DOHH2 (cell line): Measurements from ENCODE around the gene DCLK2.

Experiments used
- H3F3A ChIP-seq: fragments of 200-600 bp; sonication (generic), shearing (Covaris generic); 2 replicates; pipeline ENCODE4 v1.6.0; 2016; ENCODE audit warnings: antibody characterized with exemption, mild to moderate bottlenecking; ENCODE audit not compliant: control insufficient read depth, insufficient read depth
- H3K27ac ChIP-seq: fragments of 200-600 bp; sonication (generic); 2 replicates; pipeline ENCODE4 v1.5.1; 2014; ENCODE audit warnings: low read depth, mild to moderate bottlenecking, low read length, moderate library complexity
- H3K27me3 ChIP-seq: fragments of 200-600 bp; sonication (generic); 2 replicates; pipeline ENCODE4 v1.6.1; 2014; ENCODE audit warnings: mild to moderate bottlenecking, low read length, mixed read lengths; ENCODE audit not compliant: control insufficient read depth
- H3K36me3 ChIP-seq: fragments of 200-600 bp; sonication (generic); 2 replicates; pipeline ENCODE4 v1.6.1; 2014; ENCODE audit warnings: mild to moderate bottlenecking, low read length, moderate library complexity, mixed read lengths; ENCODE audit not compliant: control insufficient read depth
- H3K4me1 ChIP-seq: fragments of 200-600 bp; sonication (generic); 2 replicates; pipeline ENCODE4 v1.6.1; 2014; ENCODE audit warnings: mild to moderate bottlenecking, low read length, mixed read lengths; ENCODE audit not compliant: control insufficient read depth
- H3K4me2 ChIP-seq: fragments of 200-600 bp; sonication (generic); 2 replicates; pipeline ENCODE4 v1.6.0; 2014; ENCODE audit warnings: mild to moderate bottlenecking, low read length, moderate library complexity
- H3K4me3 ChIP-seq: fragments of 200-600 bp; sonication (generic); 2 replicates; pipeline ENCODE4 v1.5.1; 2014; ENCODE audit warnings: mild to moderate bottlenecking, low read length, mixed read lengths
- H3K79me2 ChIP-seq: fragments of 200-600 bp; sonication (generic); 2 replicates; pipeline ENCODE4 v1.6.1; 2014; ENCODE audit warnings: mild to moderate bottlenecking, low read length, mixed read lengths; ENCODE audit not compliant: control insufficient read depth
- H3K9me2 ChIP-seq: fragments of 200-600 bp; sonication (generic); replicated peaks from 2 replicates; pipeline ENCODE4 v1.6.1; 2014; ENCODE audit warnings: mild to moderate bottlenecking, low read length, mixed read lengths; ENCODE audit not compliant: control insufficient read depth
- H3K9me3 ChIP-seq: fragments of 200-600 bp; sonication (generic); 2 replicates; pipeline ENCODE4 v1.6.1; 2014; ENCODE audit warnings: antibody characterized with exemption, low read length, mixed read lengths; ENCODE audit not compliant: control insufficient read depth, insufficient read depth
- H4K20me1 ChIP-seq: fragments of 200-600 bp; sonication (generic); 2 replicates; pipeline ENCODE4 v1.6.0; 2014; ENCODE audit warnings: low read depth, mild to moderate bottlenecking, antibody characterized with exemption, low read length, moderate library complexity; ENCODE audit not compliant: control insufficient read depth, insufficient read depth
- CTCF ChIP-seq: fragments of 200-600 bp; sonication (generic); IDR thresholded peaks from one replicate; pipeline ENCODE4 v1.5.1; 2014; ENCODE audit warnings: antibody characterized with exemption, mild to moderate bottlenecking, low read depth, low read length; ENCODE audit not compliant: poor library complexity, severe bottlenecking
- EZH2phosphoT487 ChIP-seq: fragments of 200-600 bp; sonication (generic); IDR thresholded peaks from 2 replicates; pipeline ENCODE4 v1.6.1; 2017; ENCODE audit warnings: borderline replicate concordance, mild to moderate bottlenecking, antibody characterized with exemption, low read length, moderate library complexity, mixed read lengths

Gene DCLK2

GRCh38 chr4:150078579-150079080 is 385 bp downstream of the DCLK2 start:
- H3K9me2 ChIP-seq, result no peaks in the 10 kb centered on the region
- H3K36me3 ChIP-seq, result no peaks in the 10 kb centered on the region
- 0 out of 2 replicates have a peak, but pooled peaks cover 5% of the 10 kb centered on the region for H3K9me3 ChIP-seq
- H4K20me1 ChIP-seq, result no peaks in the 10 kb centered on the region
- H3K4me3 ChIP-seq, result no peak overlapping the region
- H3K27ac ChIP-seq, result no peak overlapping the region
- no peaks in the 10 kb centered on the region for H3K27me3 ChIP-seq
- H3F3A ChIP-seq, result no peaks in the 10 kb centered on the region
- no peaks in the 10 kb centered on the region for H3K79me2 ChIP-seq
- H3K4me1 ChIP-seq, result no peaks in the 10 kb centered on the region
- H3K4me2 ChIP-seq, result no peak overlapping the region
- no peak for TF ChIP-seq EZH2phosphoT487
- TF ChIP-seq CTCF, result no peak

- H3K27me3 ChIP-seq, result no peaks in the 10 kb centered on the region
Observed at GRCh38 chr4:150079081-150079581, 886 bp downstream of the DCLK2 start.

GRCh38 chr4:150080337-150080736 is 2.1 kb downstream of the DCLK2 start:
- Histone ChIP-seq H3K27me3 (no peaks in the 10 kb centered on the region), H3K9me2 (no peaks in the 10 kb centered on the region), H3F3A (no peaks in the 10 kb centered on the region), H3K9me3 (0 out of 2 replicates have a peak, but pooled peaks cover 5% of the 10 kb centered on the region), H4K20me1 (no peaks in the 10 kb centered on the region), H3K4me2 (no peak overlapping the region), H3K79me2 (no peaks in the 10 kb centered on the region), H3K4me3 (no peak overlapping the region), H3K4me1 (no peaks in the 10 kb centered on the region), H3K36me3 (no peaks in the 10 kb centered on the region), H3K27ac (no peak overlapping the region)
- TF ChIP-seq EZH2phosphoT487 (no peak), CTCF (no peak)

More at GRCh38 chr4:150079081-150079581, 886 bp downstream of the DCLK2 start:
- Histone ChIP-seq H3K4me3 (no peak overlapping the region), H3K9me3 (0 out of 2 replicates have a peak, but pooled peaks cover 5% of the 10 kb centered on the region), H3F3A (no peaks in the 10 kb centered on the region), H4K20me1 (no peaks in the 10 kb centered on the region), H3K79me2 (no peaks in the 10 kb centered on the region), H3K4me1 (no peaks in the 10 kb centered on the region), H3K9me2 (no peaks in the 10 kb centered on the region), H3K4me2 (no peak overlapping the region), H3K36me3 (no peaks in the 10 kb centered on the region), H3K27ac (no peak overlapping the region)
- TF ChIP-seq EZH2phosphoT487, result no peak
- no peak for TF ChIP-seq CTCF
